T follicular helper cell (primary cell): Measurements from ENCODE around the gene FBLN2.

ENCODE experiments used
- DNase-seq: peaks from one replicate; pipeline ENCODE4 v3.0.0-alpha.2; 2020; ENCODE audit warnings: low read depth

FBLN2 gene

GRCh38 chr3:13532085-13532484 is 16.8 kb upstream of the FBLN2 start:
- no peak for DNase-seq

GRCh38 chr3:13532631-13533030 is 16.3 kb upstream of the FBLN2 start:
- no peak for DNase-seq

- no peak for DNase-seq
These were observed 15.0 kb upstream of the FBLN2 start for GRCh38 chr3:13533885-13534301.

- no peak for DNase-seq
These were observed 13.4 kb upstream of the FBLN2 start for GRCh38 chr3:13535526-13535875.

GRCh38 chr3:13535905-13536304 is 13.0 kb upstream of the FBLN2 start:
- no peak for DNase-seq

GRCh38 chr3:13536432-13536831 is 12.5 kb upstream of the FBLN2 start:
- DNase-seq, result no peak

GRCh38 chr3:13536832-13537231 is 12.1 kb upstream of the FBLN2 start:
- DNase-seq, result no peak

- DNase-seq, result no peak
These were observed 11.5 kb upstream of the FBLN2 start for GRCh38 chr3:13537244-13537908.

GRCh38 chr3:13537909-13538296 is 11.0 kb upstream of the FBLN2 start:
- no peak for DNase-seq

GRCh38 chr3:13538520-13539291 is 10.2 kb upstream of the FBLN2 start:
- no peak for DNase-seq

GRCh38 chr3:13539292-13539638 is 9.7 kb upstream of the FBLN2 start:
- DNase-seq, result no peak

GRCh38 chr3:13539671-13540070 is 9.3 kb upstream of the FBLN2 start:
- DNase-seq, result no peak

GRCh38 chr3:13540297-13540995 is 8.5 kb upstream of the FBLN2 start:
- DNase-seq, result no peak

GRCh38 chr3:13541691-13542090 is 7.2 kb upstream of the FBLN2 start:
- no peak for DNase-seq

- no peak for DNase-seq
These were observed 6.8 kb upstream of the FBLN2 start for GRCh38 chr3:13542142-13542541.

- DNase-seq, result no peak
These were observed 5.7 kb upstream of the FBLN2 start for GRCh38 chr3:13543253-13543652.

GRCh38 chr3:13544293-13544831 is 4.6 kb upstream of the FBLN2 start:
- no peak for DNase-seq

- no peak for DNase-seq
These were observed 3.8 kb upstream of the FBLN2 start for GRCh38 chr3:13544951-13545651.

GRCh38 chr3:13545952-13546454 is 2.9 kb upstream of the FBLN2 start:
- DNase-seq, result no peak

GRCh38 chr3:13546667-13547171 is 2.2 kb upstream of the FBLN2 start:
- DNase-seq, result no peak

- no peak for DNase-seq
These were observed 1.1 kb upstream of the FBLN2 start for GRCh38 chr3:13547591-13548371.
